Measurements from ENCODE around the gene FBXW4.

The FBXW4 gene

DNA sequence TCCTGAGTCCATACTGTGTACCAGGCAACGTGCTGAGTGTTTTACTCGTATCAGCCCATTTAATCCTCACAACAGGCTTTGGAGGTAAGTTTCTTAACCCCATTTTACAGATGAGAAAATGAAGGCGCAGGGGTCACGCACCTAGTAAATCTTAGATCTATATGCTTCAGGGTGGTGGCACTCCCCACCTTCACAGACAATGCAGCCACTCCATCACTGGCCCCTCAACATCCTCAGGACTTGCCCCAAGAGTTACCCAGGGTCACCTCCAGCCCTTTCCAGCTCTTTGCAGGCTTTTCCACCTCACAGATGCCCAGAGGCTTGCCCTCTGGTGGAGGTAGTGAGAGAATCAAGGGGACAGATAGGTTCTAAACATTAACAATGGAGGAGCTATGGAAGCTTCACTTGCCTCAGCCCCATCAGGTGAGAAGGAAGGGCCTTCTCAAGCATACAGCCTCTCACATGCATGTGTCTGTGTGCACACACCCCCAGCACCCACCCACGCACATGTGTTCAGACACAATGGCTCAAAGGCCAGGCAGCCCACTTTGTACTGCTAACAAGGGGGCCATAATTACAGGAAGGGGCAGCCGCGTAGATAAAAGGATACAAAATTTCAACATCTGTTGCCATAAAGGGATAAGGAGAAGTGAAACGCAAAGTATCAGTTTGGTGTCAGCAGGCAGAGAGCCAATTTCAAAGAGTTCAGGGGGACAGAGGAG, 77.7 kb downstream of the FBXW4 start:
- H3K9me3 ChIP-seq (ENCODE audit: insufficient read depth, low read depth, low read length): no peaks in the 10 kb centered on the region
- WGBS: 91% methylated on average over 8 of the region's 8 CpGs
- no peak overlapping the region for H3K27ac ChIP-seq (ENCODE audit: low read depth, low read length)

DNA sequence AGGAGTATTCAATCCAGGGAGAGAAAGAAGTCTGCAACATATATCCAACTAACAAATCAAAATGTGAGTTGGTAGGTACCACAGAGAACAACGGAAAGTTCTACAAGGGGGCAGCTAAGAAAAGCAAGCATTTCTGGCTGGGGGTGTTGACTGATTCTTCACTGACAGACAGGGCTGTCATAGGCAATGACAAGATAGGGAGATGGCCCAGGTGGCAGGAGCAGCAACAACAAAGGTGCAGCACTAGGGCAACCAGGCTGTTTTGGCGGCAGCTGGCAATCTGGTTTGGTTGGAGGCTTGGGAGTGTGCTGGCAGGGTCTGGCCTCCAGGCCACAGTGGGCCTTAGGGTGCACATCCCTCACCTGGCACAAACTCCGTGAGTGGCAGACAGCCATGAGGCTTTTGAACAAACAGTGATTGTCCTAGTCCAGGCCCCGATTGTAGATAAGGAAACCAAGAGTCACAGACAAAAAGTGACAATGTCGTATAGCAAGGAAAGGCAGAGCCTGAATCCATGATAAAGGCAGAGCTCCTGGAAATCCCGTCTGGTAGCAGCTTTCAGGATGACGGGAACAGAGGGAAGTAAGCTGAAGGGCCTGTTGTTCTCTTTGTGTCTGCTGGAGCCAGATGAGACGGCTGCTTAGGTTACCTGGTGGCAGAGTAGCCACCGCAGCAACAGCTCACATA, 78.4 kb downstream of the FBXW4 start:
- Histone ChIP-seq H3K27me3 (ENCODE audit: insufficient read depth, low read length) (no peaks in the 10 kb centered on the region), H3K36me3 (ENCODE audit: insufficient read depth, low read length) (peaks cover 5% of the 10 kb centered on the region; the same call in 1 of the 2 replicates), H3K4me1 (ENCODE audit: insufficient read depth, low read length) (peaks cover 19% of the 10 kb centered on the region), H3K27ac (ENCODE audit: low read depth, low read length) (no peak overlapping the region), H3K4me3 (ENCODE audit: low read length) (no peak overlapping the region), H3K9me3 (ENCODE audit: insufficient read depth, low read depth, low read length) (no peaks in the 10 kb centered on the region), H3K9ac (ENCODE audit: low read depth, low read length) (no peak overlapping the region)
- WGBS: 85% methylated on average over 9 of the region's 9 CpGs

More for the DNA sequence above, 77.7 kb downstream of the FBXW4 start:
- Histone ChIP-seq H3K36me3 (ENCODE audit: insufficient read depth, low read length) (no peaks in the 10 kb centered on the region; the same call in 1 of the 2 replicates), H3K9ac (ENCODE audit: low read depth, low read length) (no peak overlapping the region), H3K4me1 (ENCODE audit: insufficient read depth, low read length) (peaks cover 19% of the 10 kb centered on the region), H3K4me3 (ENCODE audit: low read length) (no peak overlapping the region), H3K27me3 (ENCODE audit: insufficient read depth, low read length) (no peaks in the 10 kb centered on the region)

DNA sequence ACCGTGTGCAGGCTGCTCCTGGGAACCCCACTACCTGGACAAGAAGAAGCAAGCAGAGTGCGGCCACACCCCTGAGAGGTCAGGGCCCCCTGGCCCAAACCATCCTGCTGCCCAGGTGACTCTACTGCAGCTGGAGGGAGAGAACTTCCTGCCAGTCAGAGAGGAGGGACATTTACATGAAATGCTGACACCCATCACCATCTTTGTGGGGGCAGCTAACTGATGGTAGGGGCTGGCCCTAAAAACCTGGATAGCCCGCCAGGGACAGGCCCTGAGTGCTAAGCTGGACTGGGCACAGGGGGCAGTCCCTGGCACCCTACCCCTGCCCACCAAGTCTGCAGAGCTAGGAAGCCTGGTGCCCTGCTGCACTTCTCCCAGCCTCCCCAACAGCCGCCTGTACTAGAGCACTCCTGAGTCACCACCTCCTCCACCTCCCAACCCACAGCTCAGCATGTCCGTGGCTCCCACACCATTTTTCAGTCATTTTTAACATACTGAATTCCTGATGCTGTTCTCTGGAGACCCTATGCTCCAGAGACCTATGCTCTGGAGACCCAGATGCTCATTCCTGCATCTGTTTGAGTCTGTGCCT, 79.3 kb downstream of the FBXW4 start:
- H3K9ac ChIP-seq (ENCODE audit: low read depth, low read length): no peak overlapping the region
- no peaks in the 10 kb centered on the region for H3K27me3 ChIP-seq (ENCODE audit: insufficient read depth, low read length)
- H3K36me3 ChIP-seq (ENCODE audit: insufficient read depth, low read length): peaks cover 10% of the 10 kb centered on the region; the same call in 1 of the 2 replicates
- no peak overlapping the region for H3K27ac ChIP-seq (ENCODE audit: low read depth, low read length)
- peaks cover 19% of the 10 kb centered on the region for H3K4me1 ChIP-seq (ENCODE audit: insufficient read depth, low read length)
- H3K4me3 ChIP-seq (ENCODE audit: low read length): no peak overlapping the region
- WGBS: 84% methylated on average over 5 of the region's 5 CpGs
- no peaks in the 10 kb centered on the region for H3K9me3 ChIP-seq (ENCODE audit: insufficient read depth, low read depth, low read length)

DNA sequence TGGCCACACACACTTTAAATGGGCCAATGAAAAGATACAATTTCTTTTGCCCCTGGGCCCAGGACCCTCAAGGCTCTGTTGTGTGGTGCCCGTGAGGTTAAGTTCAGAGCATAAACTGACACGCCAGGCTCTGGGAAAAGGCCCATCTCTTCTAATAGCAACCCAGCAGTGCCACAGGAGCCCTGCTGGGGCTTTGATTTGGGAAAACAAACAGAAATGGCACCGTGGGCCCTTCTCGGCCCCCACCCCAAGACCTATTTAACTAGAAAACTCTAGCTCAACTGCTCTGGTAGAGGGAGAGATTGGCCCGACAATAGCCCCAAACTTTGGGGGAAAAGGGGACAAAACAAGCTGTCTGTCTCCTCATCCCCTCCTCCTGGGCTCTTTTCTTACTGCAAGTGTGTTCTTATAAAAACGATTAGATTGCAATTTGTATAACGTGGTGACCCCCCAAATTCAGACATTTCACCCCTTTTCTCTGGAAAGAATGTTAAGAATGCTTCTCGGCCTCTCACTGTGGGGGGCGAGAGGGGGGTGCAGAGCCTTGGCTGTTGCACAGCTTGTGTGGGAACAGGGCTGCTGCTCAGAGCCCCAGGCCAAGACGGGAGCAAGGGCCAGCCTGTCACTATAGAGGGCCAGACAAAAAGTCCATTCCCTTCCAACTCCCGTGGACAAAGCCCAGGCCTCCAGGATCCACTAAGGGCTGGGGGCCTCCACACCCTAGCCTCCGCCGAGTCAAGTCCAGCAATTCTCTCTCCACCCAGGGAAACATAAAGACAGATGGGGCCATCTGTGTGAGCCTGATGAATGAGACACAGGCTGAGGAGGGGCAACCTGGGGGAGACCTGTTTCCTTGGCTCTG, 80.1 kb downstream of the FBXW4 start:
- Histone ChIP-seq H3K4me1 (ENCODE audit: insufficient read depth, low read length) (peaks cover 19% of the 10 kb centered on the region), H3K27ac (ENCODE audit: low read depth, low read length) (peak overlapping the region; percentile 59; the same call in 1 of the 2 replicates), H3K36me3 (ENCODE audit: insufficient read depth, low read length) (peaks cover 14% of the 10 kb centered on the region; the same call in 1 of the 2 replicates), H3K4me3 (ENCODE audit: low read length) (no peak overlapping the region), H3K9ac (ENCODE audit: low read depth, low read length) (no peak overlapping the region), H3K9me3 (ENCODE audit: insufficient read depth, low read depth, low read length) (no peaks in the 10 kb centered on the region), H3K27me3 (ENCODE audit: insufficient read depth, low read length) (no peaks in the 10 kb centered on the region)
- WGBS: 51% methylated on average over 12 of the region's 13 CpGs

DNA sequence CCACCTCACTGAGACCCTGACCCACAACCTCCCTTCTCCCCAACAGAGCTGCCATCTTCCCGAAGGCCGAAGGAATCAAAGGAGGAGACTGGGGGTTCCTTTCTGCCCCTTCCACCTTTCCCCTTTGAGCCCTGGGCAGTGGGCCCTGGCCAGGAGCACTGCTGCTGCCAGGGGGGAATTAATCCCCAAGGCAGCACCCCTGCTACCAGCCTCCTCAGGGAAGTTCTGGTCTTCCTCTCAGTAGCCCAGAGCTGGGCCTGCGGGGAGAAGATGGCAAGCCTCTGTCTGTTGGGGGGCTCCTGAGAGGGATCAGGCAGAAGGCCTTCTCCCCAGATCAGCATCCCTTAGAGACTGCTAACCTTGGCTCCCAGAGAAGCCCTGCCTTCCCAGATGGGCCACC, 81.3 kb downstream of the FBXW4 start:
- 93% methylated on average over 3 of the region's 3 CpGs for WGBS

DNA sequence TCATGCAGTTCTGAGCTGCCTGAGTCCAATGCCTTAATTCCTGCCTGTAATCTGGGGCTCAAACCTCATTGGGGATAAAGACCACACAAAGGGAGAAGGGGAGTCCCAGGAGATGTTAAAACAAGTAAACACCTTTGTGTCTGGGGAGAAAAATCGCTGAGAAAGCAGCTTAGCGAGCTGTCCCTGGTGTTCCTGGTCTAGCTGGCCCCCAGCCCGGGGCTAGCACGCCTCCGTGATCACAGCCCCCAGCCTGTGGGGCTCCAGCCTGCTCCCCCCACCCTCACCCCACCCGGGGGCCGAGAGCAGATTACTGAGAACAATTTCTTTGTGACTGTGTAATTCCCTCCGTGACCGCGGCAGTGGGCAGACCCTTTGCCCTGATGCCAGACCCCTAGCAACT, 82.1 kb downstream of the FBXW4 start:
- H3K27ac ChIP-seq (ENCODE audit: low read depth, low read length): no peak overlapping the region
- H3K36me3 ChIP-seq (ENCODE audit: insufficient read depth, low read length): peaks cover 26% of the 10 kb centered on the region; the same call in 1 of the 2 replicates
- no peaks in the 10 kb centered on the region for H3K9me3 ChIP-seq (ENCODE audit: insufficient read depth, low read depth, low read length)
- H3K4me1 ChIP-seq (ENCODE audit: insufficient read depth, low read length): peaks cover 21% of the 10 kb centered on the region
- no peak overlapping the region for H3K4me3 ChIP-seq (ENCODE audit: low read length)
- H3K9ac ChIP-seq (ENCODE audit: low read depth, low read length): no peak overlapping the region
- 94% methylated on average over 10 of the region's 10 CpGs for WGBS
- no peaks in the 10 kb centered on the region for H3K27me3 ChIP-seq (ENCODE audit: insufficient read depth, low read length)

More for the DNA sequence above, 81.3 kb downstream of the FBXW4 start:
- Histone ChIP-seq H3K9me3 (ENCODE audit: insufficient read depth, low read depth, low read length) (no peaks in the 10 kb centered on the region), H3K4me3 (ENCODE audit: low read length) (no peak overlapping the region), H3K4me1 (ENCODE audit: insufficient read depth, low read length) (peaks cover 19% of the 10 kb centered on the region), H3K9ac (ENCODE audit: low read depth, low read length) (no peak overlapping the region), H3K36me3 (ENCODE audit: insufficient read depth, low read length) (peaks cover 26% of the 10 kb centered on the region; the same call in 1 of the 2 replicates), H3K27ac (ENCODE audit: low read depth, low read length) (no peak overlapping the region), H3K27me3 (ENCODE audit: insufficient read depth, low read length) (no peaks in the 10 kb centered on the region)

DNA sequence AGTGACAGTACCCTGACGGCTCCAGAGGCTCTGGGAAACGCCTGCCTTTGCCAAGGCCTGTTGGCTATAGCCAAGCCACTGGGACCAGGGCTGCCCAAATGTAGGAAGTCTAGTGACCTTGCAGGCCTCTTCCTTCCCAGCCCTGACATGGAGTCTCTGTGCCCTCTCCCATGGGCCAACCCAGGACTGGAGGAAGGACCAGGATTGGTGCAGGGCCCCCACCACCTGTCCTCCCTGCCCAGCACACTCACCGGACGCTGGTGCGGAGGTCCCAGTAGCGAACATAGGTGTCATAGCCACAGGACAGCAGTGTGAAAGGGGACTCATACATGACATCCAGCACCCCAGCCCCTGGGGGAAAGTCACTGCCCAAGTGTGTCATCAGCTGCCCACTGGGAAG, 82.9 kb downstream of the FBXW4 start:
- peaks cover 26% of the 10 kb centered on the region; the same call in 1 of the 2 replicates for H3K36me3 ChIP-seq (ENCODE audit: insufficient read depth, low read length)
- H3K27me3 ChIP-seq (ENCODE audit: insufficient read depth, low read length): no peaks in the 10 kb centered on the region
- WGBS: 96% methylated on average over 6 of the region's 6 CpGs
- peaks cover 28% of the 10 kb centered on the region for H3K4me1 ChIP-seq (ENCODE audit: insufficient read depth, low read length)
- H3K4me3 ChIP-seq (ENCODE audit: low read length): no peak overlapping the region
- H3K27ac ChIP-seq (ENCODE audit: low read depth, low read length): no peak overlapping the region
- H3K9me3 ChIP-seq (ENCODE audit: insufficient read depth, low read depth, low read length): no peaks in the 10 kb centered on the region
- no peak overlapping the region for H3K9ac ChIP-seq (ENCODE audit: low read depth, low read length)

DNA sequence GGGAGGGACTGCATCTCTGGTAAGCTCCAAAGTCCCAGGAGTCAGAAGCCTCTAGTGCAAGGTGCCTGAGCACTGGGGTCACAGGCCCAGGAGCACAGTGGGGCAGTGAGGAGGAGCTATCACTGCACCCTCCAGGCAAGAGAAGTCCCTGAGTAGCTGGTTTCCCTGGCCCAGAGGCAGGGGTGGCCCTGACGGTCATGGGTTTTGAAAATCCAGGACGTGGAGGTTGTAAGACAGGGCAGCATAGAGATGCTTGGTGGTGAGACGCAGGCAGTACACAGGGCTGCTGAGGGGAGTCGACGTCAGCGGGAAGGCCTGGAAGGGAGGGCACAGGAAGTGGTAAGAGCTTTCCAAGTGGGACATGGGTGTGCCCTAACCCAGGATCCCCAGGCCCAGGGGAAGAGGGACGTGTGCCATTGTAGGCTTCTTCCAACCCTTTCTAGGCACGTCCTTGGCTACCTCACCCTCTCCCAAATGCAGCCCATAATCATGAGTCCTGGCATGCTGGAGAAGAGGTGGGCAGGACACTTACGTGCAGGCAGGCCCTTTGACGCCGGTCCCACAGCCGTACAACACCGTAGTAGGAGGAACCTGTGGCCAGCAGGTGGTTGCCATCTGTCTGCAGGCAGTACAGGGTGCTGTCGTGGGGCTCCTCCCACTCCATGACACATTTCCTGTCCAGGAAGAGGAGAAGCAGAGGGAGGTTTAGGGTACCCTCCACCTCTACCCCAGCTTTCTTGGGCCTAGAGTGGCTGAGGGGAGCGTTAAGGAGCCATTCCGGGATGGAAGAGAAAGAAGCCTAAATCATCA, 83.7 kb downstream of the FBXW4 start:
- H3K36me3 ChIP-seq (ENCODE audit: insufficient read depth, low read length): peaks cover 26% of the 10 kb centered on the region; the same call in 1 of the 2 replicates
- no peaks in the 10 kb centered on the region for H3K9me3 ChIP-seq (ENCODE audit: insufficient read depth, low read depth, low read length)
- no peak overlapping the region for H3K4me3 ChIP-seq (ENCODE audit: low read length)
- no peak overlapping the region for H3K27ac ChIP-seq (ENCODE audit: low read depth, low read length)
- H3K4me1 ChIP-seq (ENCODE audit: insufficient read depth, low read length): peaks cover 32% of the 10 kb centered on the region
- WGBS: 93% methylated on average over 15 of the region's 16 CpGs
- H3K27me3 ChIP-seq (ENCODE audit: insufficient read depth, low read length): no peaks in the 10 kb centered on the region
- H3K9ac ChIP-seq (ENCODE audit: low read depth, low read length): no peak overlapping the region

GRCh38 chr10:101609481-101609880, 85.5 kb downstream of the FBXW4 start:
- no peak overlapping the region for H3K27ac ChIP-seq (ENCODE audit: low read depth, low read length)
- no peaks in the 10 kb centered on the region for H3K27me3 ChIP-seq (ENCODE audit: insufficient read depth, low read length)
- H3K4me1 ChIP-seq (ENCODE audit: insufficient read depth, low read length): peaks cover 20% of the 10 kb centered on the region
- no peaks in the 10 kb centered on the region for H3K9me3 ChIP-seq (ENCODE audit: insufficient read depth, low read depth, low read length)
- no peak overlapping the region for H3K9ac ChIP-seq (ENCODE audit: low read depth, low read length)
- peaks cover 26% of the 10 kb centered on the region; the same call in 1 of the 2 replicates for H3K36me3 ChIP-seq (ENCODE audit: insufficient read depth, low read length)
- no peak overlapping the region for H3K4me3 ChIP-seq (ENCODE audit: low read length)
- WGBS: 90% methylated on average over 4 of the region's 4 CpGs

GRCh38 chr10:101607124-101607523, 87.8 kb downstream of the FBXW4 start:
- Histone ChIP-seq H3K27me3 (ENCODE audit: insufficient read depth, low read length) (no peaks in the 10 kb centered on the region), H3K27ac (ENCODE audit: low read depth, low read length) (peak overlapping the region; percentile 31; the same call in 1 of the 2 replicates), H3K9ac (ENCODE audit: low read depth, low read length) (no peak overlapping the region), H3K9me3 (ENCODE audit: insufficient read depth, low read depth, low read length) (no peaks in the 10 kb centered on the region), H3K36me3 (ENCODE audit: insufficient read depth, low read length) (peaks cover 25% of the 10 kb centered on the region; the same call in 1 of the 2 replicates), H3K4me1 (ENCODE audit: insufficient read depth, low read length) (peaks cover 13% of the 10 kb centered on the region; the same call in 1 of the 2 replicates), H3K4me3 (ENCODE audit: low read length) (no peak overlapping the region)
- 10% methylated on average over 2 of the region's 2 CpGs for WGBS
